Measurements from ENCODE around the gene KIF5C.

The KIF5C gene

DNA sequence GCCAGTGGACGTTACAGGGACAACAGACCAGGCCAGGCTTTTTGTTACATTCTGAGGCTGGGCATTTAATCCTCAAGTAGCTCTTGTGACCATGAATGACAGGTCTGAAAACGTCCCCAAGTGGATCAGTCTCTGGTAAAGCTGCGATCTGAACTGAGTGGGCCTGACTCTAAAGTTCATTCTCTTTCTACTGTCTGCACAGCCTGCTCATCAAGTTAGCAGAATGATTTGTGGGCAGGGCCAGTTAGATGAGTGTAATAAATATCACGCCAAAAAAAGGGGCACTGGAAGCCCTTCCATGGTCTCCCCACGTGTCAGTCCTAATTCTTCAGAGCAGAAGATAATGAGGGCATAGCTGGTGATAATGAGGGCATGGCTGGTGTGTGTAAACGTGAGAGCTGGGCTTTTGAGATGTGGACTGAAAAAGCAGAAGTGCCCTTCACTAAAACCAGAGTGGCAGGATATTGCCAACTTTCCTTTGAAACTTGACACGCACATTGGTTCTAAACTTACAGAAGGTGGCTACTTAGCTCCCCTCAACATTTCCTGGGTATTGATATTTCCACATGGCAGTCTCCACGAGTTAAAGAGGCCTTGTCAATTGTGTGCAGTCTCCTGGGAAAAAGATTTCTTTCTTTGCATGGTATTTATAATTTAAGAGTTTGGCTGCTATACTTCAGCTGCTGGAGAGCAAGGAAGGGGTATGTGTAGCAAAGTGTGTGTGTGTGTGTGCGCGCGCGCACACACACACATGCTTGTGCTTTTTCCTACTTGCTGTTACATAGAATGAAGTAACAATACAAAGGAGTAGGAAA, 90.8 kb downstream of the KIF5C start:
- TF ChIP-seq, protein P1, sequence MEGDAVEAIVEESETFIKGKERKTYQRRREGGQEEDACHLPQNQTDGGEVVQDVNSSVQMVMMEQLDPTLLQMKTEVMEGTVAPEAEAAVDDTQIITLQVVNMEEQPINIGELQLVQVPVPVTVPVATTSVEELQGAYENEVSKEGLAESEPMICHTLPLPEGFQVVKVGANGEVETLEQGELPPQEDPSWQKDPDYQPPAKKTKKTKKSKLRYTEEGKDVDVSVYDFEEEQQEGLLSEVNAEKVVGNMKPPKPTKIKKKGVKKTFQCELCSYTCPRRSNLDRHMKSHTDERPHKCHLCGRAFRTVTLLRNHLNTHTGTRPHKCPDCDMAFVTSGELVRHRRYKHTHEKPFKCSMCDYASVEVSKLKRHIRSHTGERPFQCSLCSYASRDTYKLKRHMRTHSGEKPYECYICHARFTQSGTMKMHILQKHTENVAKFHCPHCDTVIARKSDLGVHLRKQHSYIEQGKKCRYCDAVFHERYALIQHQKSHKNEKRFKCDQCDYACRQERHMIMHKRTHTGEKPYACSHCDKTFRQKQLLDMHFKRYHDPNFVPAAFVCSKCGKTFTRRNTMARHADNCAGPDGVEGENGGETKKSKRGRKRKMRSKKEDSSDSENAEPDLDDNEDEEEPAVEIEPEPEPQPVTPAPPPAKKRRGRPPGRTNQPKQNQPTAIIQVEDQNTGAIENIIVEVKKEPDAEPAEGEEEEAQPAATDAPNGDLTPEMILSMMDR (IDR thresholded peaks at IDR 0.05): no peak

GRCh38 chr2:148966438-148966758, 91.4 kb downstream of the KIF5C start:
- TF ChIP-seq, protein P1 (IDR thresholded peaks at IDR 0.05): no peak

GRCh38 chr2:148967056-148967455, 92.0 kb downstream of the KIF5C start:
- TF ChIP-seq, protein P1 (IDR thresholded peaks at IDR 0.05): no peak

- TF ChIP-seq, protein P1 (IDR thresholded peaks at IDR 0.05): no peak
Observed at GRCh38 chr2:148967578-148967977, 92.6 kb downstream of the KIF5C start.

- TF ChIP-seq, protein P1 (IDR thresholded peaks at IDR 0.05): no peak
Observed at GRCh38 chr2:148968301-148968700, 93.3 kb downstream of the KIF5C start.

- TF ChIP-seq, protein P1 (IDR thresholded peaks at IDR 0.05): no peak
Observed at GRCh38 chr2:148968776-148969319, 93.8 kb downstream of the KIF5C start.

DNA sequence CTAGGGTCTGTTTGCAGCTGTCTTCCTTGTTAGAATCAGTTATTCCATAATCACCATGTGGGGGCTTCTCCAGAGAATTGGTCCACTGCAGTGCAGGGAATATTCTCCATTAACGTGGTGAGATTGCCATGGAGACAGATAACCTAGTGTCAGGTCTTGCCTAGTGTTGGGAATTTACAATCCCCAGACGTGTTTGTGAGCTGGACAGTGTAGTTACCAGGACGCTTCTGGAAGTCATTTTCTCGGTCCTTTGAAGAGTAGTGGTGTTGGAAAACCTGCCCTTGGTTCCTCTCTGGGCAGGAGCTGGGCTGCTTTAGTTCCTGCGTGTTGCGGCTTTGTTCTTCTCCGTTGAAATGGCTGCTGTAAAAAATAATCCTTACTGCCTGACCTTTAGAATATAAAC, 94.6 kb downstream of the KIF5C start:
- TF ChIP-seq, protein P1 (IDR thresholded peaks at IDR 0.05): no peak
